Spleen (tissue), 7 donors: Measurements from ENCODE around the gene TTLL11.

Experiments
- CTCF ChIP-seq, 11 experiments: fragments of 200-600 bp in 7 of 11; fragments of 450-650 bp in 4 of 11; sonication (generic) in 4 of 11; IDR thresholded peaks in 8 of 11; conservative IDR thresholded peaks in 3 of 11; 1 replicate in 7 of 11; 2 replicates in 4 of 11; pipeline versions ENCODE4 v1.4.0 to v1.8.0; 2016 to 2021; ENCODE audit warnings: antibody characterized with exemption in 11 of 11, inconsistent platforms in 4 of 11, mild to moderate bottlenecking in 1 of 11
- POLR2A ChIP-seq, 3 donors: fragments of 450-650 bp; IDR thresholded peaks; one replicate each; pipeline ENCODE4 v1.5.1; 2017; ENCODE audit warnings: antibody characterized with exemption in 3 of 3, mild to moderate bottlenecking in 1 of 3
- POLR2AphosphoS5 ChIP-seq, 3 donors: sonication (generic); formaldehyde crosslinking; IDR thresholded peaks; one replicate each; pipeline ENCODE4 v1.5.1; 2017; ENCODE audit warnings: antibody characterized with exemption in 3 of 3
- donor health status: DM: no; HTN: no; CAD: no; lungs with moderate emphysema.
- donor health status: DM: no; HTN: no; CAD: no.
- donor health status: DM: no; HTN: no; CAD: no.

GRCh38 chr9:122051351-122052321 is 41.5 kb downstream of the TTLL11 start:
- TF ChIP-seq CTCF (IDR thresholded peaks at IDR 0.05 in 8 of 11, conservative IDR thresholded peaks at IDR 0.05 in 3 of 11): no peak
- TF ChIP-seq POLR2A (IDR thresholded peaks at IDR 0.05): no peak
- TF ChIP-seq POLR2AphosphoS5 (IDR thresholded peaks at IDR 0.05): no peak
